HG03175 (cell line): Measurements from ENCODE around the gene RASA3.

Source experiments
- ATAC-seq: cut with Tn5 transposase; IDR thresholded peaks from one replicate; pipeline ENCODE4 v1.9.1; 2021; ENCODE audit warnings: mild to moderate bottlenecking, moderate library complexity; ENCODE audit not compliant: unreplicated experiment

Gene RASA3

GRCh38 chr13:114011226-114011625 lies 121.2 kb downstream of the RASA3 start:
- no peak for ATAC-seq

- no peak for ATAC-seq
These were observed 121.9 kb downstream of the RASA3 start for GRCh38 chr13:114010401-114011101.

DNA sequence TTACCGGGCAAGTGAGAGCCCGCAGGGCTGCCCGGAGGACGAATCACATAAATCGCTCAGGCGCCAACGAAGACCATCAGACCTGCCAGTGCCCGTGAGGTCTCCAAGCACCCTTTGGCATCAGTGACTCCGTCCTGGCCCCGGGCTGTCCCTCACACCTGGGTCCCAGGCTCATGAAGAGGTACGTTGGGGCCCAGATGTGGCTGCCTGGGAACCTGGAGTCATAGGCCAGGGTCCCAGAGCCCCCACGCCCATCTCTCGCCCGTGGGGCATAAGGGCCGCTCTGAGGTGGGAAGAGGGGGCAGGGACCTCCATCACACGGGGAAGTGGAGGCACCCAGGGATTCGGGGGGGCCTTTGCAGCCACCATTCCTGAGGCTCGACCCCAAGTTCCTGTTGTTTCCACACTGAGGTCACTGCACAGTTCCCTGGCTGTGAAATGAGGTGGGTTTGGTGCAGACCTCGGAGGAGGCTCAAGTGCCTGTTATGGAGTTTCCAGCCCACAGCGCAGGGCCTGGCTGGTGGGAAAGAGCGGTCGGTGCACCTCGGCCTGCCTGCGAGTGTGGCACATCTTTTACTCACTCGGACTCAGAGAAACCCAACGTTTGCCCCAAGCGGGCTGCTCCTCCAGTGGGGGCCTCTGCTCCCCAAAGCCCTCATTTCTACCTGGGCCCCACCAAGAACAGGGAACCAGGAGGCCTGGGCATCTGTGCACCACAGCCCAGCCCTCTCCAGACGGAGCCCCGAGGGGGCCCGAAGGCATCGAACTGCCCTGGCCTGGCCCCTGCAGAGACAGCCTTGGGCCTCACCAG lies 122.6 kb downstream of the RASA3 start:
- ATAC-seq = no peak

DNA sequence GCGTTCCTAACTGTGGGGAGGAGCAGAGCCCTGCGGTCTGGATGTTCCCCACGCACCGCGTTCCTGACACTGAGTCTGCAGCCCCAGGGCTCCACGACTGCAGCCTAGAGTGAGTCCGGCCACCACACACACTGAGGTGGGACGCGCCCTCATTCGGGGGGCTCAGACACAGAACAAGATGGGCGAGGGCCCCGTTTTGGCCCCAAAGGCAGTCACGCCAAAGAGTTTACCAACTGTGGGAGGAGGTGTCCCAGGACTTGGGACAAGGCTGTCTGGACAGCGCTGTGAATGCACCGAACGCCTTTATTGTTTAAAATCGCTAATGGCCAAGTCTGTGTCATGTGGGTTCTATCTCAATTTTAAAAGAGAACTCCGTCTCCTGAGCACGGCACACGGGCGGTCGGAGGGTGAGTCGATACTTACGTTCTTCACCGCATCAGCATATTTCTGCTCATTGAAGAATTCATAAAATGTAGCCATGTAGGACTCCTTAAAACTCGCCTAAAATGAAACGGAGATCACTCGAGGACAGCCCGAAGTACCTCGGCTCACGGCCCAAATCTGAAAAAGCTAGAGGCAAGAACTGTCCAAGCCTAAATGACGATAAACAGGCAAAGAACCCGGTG lies 123.3 kb downstream of the RASA3 start:
- ATAC-seq = no peak

- ATAC-seq = no peak
These were observed 124.9 kb downstream of the RASA3 start for GRCh38 chr13:114007566-114007965.

GRCh38 chr13:114005206-114005724 lies 127.2 kb downstream of the RASA3 start:
- no peak for ATAC-seq

- ATAC-seq = no peak
These were observed 127.8 kb downstream of the RASA3 start for GRCh38 chr13:114004420-114005205.

DNA sequence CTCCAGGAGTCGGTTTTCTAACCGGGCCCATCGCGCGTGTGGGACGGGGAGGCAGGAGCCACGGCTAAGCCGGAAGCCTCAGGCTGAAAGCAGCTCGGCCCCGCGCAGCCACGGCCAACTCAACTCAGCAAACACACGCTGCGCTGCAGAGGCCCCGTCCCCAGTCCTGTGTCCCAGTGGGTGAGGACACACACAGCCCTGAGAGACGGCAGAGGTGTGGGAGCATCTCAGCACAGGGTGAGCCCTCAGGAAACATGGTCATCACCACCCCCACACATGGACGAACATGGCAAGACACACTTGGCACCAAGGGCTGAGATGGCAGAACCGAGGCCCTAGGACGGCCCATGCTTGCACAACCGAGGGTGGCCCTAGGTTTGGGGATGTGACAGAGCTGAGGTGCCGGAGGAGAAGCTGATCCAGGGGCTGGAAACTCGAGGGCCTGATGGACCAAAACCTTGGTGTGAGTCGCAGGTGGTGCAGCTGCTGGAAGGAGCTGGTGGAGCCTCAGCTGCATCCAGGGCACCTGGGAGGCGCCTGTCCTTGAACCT lies 129.6 kb downstream of the RASA3 start:
- ATAC-seq = no peak

- no peak for ATAC-seq
These were observed 130.3 kb downstream of the RASA3 start for GRCh38 chr13:114002009-114002544.

DNA sequence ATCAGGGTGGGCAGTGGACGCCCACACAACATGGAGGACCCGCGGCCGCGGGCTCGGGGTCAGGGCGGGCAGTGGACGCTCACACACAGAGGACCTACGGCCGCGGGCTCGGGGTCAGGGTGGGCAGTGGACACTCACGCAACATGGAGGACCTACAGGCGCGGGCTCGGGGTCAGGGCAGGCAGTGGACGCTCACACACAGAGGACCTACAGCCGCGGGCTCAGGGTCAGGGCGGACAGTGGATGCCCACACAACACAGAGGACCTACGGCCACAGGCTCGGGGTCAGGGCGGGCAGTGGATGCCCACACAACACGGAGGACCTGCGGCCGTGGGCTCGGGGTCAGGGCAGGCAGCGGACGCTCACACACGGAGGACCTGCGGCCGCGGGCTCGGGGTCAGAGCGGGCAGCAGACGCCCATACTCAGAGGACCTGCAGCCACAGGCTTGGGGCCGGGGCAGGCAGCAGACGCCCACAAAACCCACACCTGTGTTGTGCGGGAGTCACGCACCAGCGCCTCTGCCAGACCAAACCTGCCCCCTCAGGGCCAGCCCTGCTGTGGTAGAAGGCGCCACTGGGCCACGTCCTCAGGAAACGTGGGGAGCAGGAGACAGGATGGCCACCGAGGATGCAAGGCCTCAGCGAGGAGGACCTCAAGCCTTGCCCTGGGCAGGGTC lies 131.0 kb downstream of the RASA3 start:
- no peak for ATAC-seq

DNA sequence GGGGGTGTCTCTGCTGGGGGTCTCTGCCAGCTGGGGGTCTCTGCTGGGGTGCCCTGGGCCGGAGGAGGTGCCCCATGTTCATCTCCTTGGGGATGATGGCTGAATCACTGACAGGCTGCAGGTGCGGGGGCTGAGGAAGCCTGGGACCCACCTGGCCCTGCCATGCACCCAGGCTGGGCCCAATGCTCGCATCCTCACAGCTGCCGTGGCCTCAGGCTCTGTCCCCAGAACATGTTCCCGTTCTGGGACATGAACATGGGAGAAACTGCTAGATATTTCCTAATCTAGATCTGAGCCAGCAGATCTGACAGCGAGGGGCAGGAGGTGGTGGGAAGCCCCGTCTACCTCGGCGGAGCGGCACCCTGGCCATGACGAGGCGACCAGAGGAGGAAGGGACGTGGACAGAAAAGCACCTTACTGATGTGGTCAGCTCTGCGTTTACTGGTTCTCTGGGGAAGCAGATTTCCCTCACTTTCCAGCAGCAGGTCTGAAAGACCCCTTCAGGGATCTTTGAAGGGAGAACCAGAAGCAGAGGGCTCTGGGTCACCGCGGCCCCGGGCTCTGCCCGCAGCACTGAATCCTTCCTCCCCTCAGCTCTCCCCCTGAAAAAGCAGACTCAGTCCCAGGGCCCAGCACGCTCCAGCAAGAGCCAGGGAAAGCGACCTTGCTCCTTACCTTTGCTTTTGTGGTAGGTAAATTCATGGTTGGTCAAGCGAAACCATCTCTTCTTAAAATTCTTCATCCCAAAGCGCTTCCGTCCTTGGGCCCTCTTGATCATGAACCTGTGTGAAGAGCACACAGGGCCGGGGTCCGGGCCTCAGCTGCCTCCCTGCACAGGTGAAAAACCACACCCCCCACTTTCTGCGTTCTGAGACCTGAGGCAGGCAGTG lies 132.0 kb downstream of the RASA3 start:
- no peak for ATAC-seq

DNA sequence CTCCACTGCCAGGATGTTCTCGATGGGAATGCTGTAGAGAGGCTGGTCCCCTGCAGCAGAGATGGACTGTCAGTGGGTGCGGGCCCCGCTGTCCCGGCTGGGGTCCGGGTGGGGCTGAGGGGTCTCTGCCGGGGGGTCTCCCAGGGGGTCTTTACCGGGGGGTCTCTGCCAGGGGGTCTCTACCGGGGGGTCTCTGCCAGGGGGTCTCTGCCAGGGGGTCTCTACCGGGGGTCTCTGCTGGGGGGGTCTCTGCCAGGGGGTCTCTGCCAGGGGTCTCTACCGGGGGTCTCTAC lies 132.9 kb downstream of the RASA3 start:
- no peak for ATAC-seq

DNA sequence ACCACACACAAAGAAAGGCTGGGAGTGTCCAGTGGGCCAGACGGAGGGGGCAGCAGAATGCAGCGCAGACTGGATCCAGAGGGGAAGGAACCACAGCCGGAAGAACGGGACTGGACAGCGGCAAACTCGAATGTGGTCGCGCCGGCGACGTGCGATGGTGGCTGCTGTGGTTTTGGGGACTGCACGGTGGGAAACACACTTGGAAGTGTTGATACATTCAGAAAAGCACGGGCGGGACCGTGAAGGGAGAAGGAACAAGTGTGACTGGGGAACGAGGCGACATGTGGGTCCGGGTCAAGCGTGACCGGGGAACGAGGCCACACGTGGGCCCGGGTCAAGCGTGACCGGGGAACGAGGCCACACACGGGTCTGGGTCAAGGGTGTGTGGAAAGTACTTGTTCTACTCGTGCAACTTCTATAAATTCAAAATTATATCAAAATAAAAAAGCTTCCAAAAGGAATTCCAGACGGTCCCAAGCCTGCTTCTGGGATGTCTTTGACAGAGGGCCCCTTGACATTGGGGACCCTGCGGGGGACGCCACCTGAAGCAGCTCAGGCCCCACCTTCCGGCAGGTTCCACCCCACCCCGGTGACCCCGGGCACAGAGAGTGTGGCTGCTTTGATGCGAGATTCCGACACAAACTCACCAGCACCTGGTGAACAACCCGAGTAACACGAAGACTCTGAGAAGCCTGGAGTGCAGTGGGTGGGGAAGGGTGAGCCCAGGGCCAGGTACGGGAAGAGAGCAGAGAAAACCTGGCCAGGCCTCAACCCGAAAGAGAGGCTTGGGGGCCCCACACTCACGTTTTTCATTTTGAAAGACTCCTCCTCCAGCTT lies 133.4 kb downstream of the RASA3 start:
- no peak for ATAC-seq

- ATAC-seq = no peak
These were observed 134.3 kb downstream of the RASA3 start for GRCh38 chr13:113997845-113998751.

GRCh38 chr13:113996912-113997745 lies 135.3 kb downstream of the RASA3 start:
- no peak for ATAC-seq
